Skeletal muscle tissue (tissue), 4 donors: Measurements from ENCODE around the gene MYOF. TPM values are rescaled to one million over a fixed set of nuclear protein-coding genes. Genes with fewer than 3 reads are reported as not detected.

Experiments
- H3K27ac ChIP-seq: one replicate; pipeline ENCODE4 v1.7.0; 2013; ENCODE audit warnings: mild to moderate bottlenecking, low read depth, low read length, inconsistent platforms
- H3K27me3 ChIP-seq, 3 donors: one replicate each; pipeline ENCODE4 v1.7.0; 2013; ENCODE audit warnings: low read length in 3 of 3; ENCODE audit not compliant: control insufficient read depth in 3 of 3, insufficient read depth in 3 of 3
- H3K36me3 ChIP-seq, 3 donors: one replicate each; pipeline ENCODE4 v1.7.0; 2013; ENCODE audit warnings: low read length in 3 of 3; ENCODE audit not compliant: control insufficient read depth in 3 of 3, insufficient read depth in 3 of 3
- H3K4me1 ChIP-seq, 3 donors: one replicate each; pipeline ENCODE4 v1.7.0; 2013; ENCODE audit warnings: low read length in 3 of 3, mild to moderate bottlenecking in 3 of 3; ENCODE audit not compliant: control insufficient read depth in 3 of 3, insufficient read depth in 3 of 3
- H3K4me3 ChIP-seq, 3 donors: one replicate each; pipeline ENCODE4 v1.7.0; 2013; ENCODE audit warnings: low read length in 3 of 3
- H3K9ac ChIP-seq, 3 donors: one replicate each; pipeline ENCODE4 v1.7.0; 2013; ENCODE audit warnings: low read length in 3 of 3, mild to moderate bottlenecking in 3 of 3, moderate library complexity in 2 of 3, low read depth in 1 of 3
- H3K9me3 ChIP-seq, 3 donors: one replicate each; pipeline ENCODE4 v1.7.0; 2013; ENCODE audit warnings: low read length in 3 of 3; ENCODE audit not compliant: control insufficient read depth in 3 of 3
- total RNA-seq: library from RNA; depleted of rRNA; stranded (reverse); fragments of >200 nt; gene quantifications from one replicate; pipeline ENCODE4 v1.2.3, GENCODE V29; 2014
- donor health status: Osteomylitis.

MYOF gene
- total RNA-seq, 1 donor from 2014 or later, result 45.4 TPM

- no peaks in the 10 kb centered on the region for H3K27me3 ChIP-seq
Observed at GRCh38 chr10:93481637-93482144, 443 bp downstream of the MYOF start.

GRCh38 chr10:93478873-93479272 lies 3.3 kb downstream of the MYOF start:
- Histone ChIP-seq H3K9me3 (no peaks in the 10 kb centered on the region), H3K36me3 (no peaks in the 10 kb centered on the region), H3K27me3 (no peaks in the 10 kb centered on the region), H3K27ac (no peak overlapping the region), H3K9ac (no peak overlapping the region), H3K4me3 (no peak overlapping the region), H3K4me1 (peaks cover 8 to 9% (median 9%) of the 10 kb centered on the region in 3 donors)

More at GRCh38 chr10:93481637-93482144, 443 bp downstream of the MYOF start:
- Histone ChIP-seq H3K27ac (peak overlapping the region; percentile 83), H3K9me3 (no peaks in the 10 kb centered on the region), H3K36me3 (no peaks in the 10 kb centered on the region), H3K9ac (peak overlapping the region; percentile 75 to 81 (median 80)), H3K4me1 (peaks cover 3 to 5% (median 5%) of the 10 kb centered on the region in 3 donors), H3K4me3 (peak overlapping the region; percentile 73 to 87 (median 81))

- H3K4me3 ChIP-seq, result no peak overlapping the region
- H3K27ac ChIP-seq, result no peak overlapping the region
- H3K9me3 ChIP-seq, result no peaks in the 10 kb centered on the region
- H3K36me3 ChIP-seq, result no peaks in the 10 kb centered on the region
- peak overlapping the region in 1 of 3 donors; percentile 30 for H3K9ac ChIP-seq
- peaks cover 4 to 9% (median 8%) of the 10 kb centered on the region in 3 donors for H3K4me1 ChIP-seq
- no peaks in the 10 kb centered on the region for H3K27me3 ChIP-seq
Observed at GRCh38 chr10:93476756-93477155, 5.4 kb downstream of the MYOF start.

- Histone ChIP-seq H3K27me3 (no peaks in the 10 kb centered on the region), H3K9me3 (no peaks in the 10 kb centered on the region), H3K36me3 (no peaks in the 10 kb centered on the region), H3K27ac (no peak overlapping the region), H3K9ac (no peak overlapping the region), H3K4me3 (no peak overlapping the region), H3K4me1 (peaks cover 3 to 11% (median 10%) of the 10 kb centered on the region in 3 donors)
Observed at GRCh38 chr10:93475871-93476270, 6.3 kb downstream of the MYOF start.

GRCh38 chr10:93475227-93475626 lies 6.9 kb downstream of the MYOF start:
- no peak overlapping the region for H3K27ac ChIP-seq
- peaks cover 3 to 11% (median 10%) of the 10 kb centered on the region in 3 donors for H3K4me1 ChIP-seq

GRCh38 chr10:93473804-93474472 lies 8.2 kb downstream of the MYOF start:
- Histone ChIP-seq H3K36me3 (no peaks in the 10 kb centered on the region), H3K27me3 (no peaks in the 10 kb centered on the region), H3K9me3 (no peaks in the 10 kb centered on the region), H3K27ac (peak overlapping the region; percentile 25), H3K4me1 (peaks cover 7 to 15% (median 14%) of the 10 kb centered on the region in 3 donors), H3K9ac (no peak overlapping the region), H3K4me3 (no peak overlapping the region)

More at GRCh38 chr10:93475227-93475626, 6.9 kb downstream of the MYOF start:
- Histone ChIP-seq H3K4me3 (no peak overlapping the region), H3K36me3 (no peaks in the 10 kb centered on the region), H3K9me3 (no peaks in the 10 kb centered on the region), H3K9ac (no peak overlapping the region), H3K27me3 (no peaks in the 10 kb centered on the region)

GRCh38 chr10:93473161-93473560 lies 9.0 kb downstream of the MYOF start:
- H3K36me3 ChIP-seq, result no peaks in the 10 kb centered on the region
- H3K4me3 ChIP-seq, result no peak overlapping the region
- no peak overlapping the region for H3K9ac ChIP-seq
- no peaks in the 10 kb centered on the region for H3K27me3 ChIP-seq
- H3K9me3 ChIP-seq, result no peaks in the 10 kb centered on the region
- H3K4me1 ChIP-seq, result peaks cover 11 to 18% (median 15%) of the 10 kb centered on the region in 3 donors
- peak overlapping the region; percentile 25 for H3K27ac ChIP-seq

GRCh38 chr10:93471110-93471651 lies 11.0 kb downstream of the MYOF start:
- H3K27ac ChIP-seq, result peak overlapping the region; percentile 43
- peaks cover 18 to 25% (median 22%) of the 10 kb centered on the region in 3 donors for H3K4me1 ChIP-seq
- no peaks in the 10 kb centered on the region for H3K27me3 ChIP-seq
- no peaks in the 10 kb centered on the region for H3K36me3 ChIP-seq
- no peak overlapping the region for H3K9ac ChIP-seq
- H3K4me3 ChIP-seq, result no peak overlapping the region
- no peaks in the 10 kb centered on the region for H3K9me3 ChIP-seq

GRCh38 chr10:93469454-93469853 lies 12.7 kb downstream of the MYOF start:
- Histone ChIP-seq H3K4me1 (peaks cover 22 to 34% (median 28%) of the 10 kb centered on the region in 3 donors), H3K4me3 (no peak overlapping the region), H3K36me3 (no peaks in the 10 kb centered on the region), H3K27me3 (no peaks in the 10 kb centered on the region), H3K9me3 (no peaks in the 10 kb centered on the region), H3K9ac (no peak overlapping the region), H3K27ac (no peak overlapping the region)
